HepG2 (cell line): Measurements from ENCODE around the gene GPLD1. TPM values are rescaled to one million over a fixed set of nuclear protein-coding genes. Genes with fewer than 3 reads are reported as not detected.

Experiments
- ATAC-seq: fragments of 200-7000 bp; cut with Tn5 transposase; 3 replicates; pipeline ENCODE4 v1.9.1; 2020; ENCODE audit warnings: mild to moderate bottlenecking, moderate library complexity
- BruUV-seq: library from RNA; stranded (reverse); fragments of 400-500 nt; replicated peaks from 2 replicates; lab custom pipeline; 2021; lab: Mats Ljungman, UMichigan
- CTCF ChIA-PET: fragments of 300-600 bp; formaldehyde crosslinking; extraction: SDS; loops from one replicate; lab custom pipeline; 2021; ENCODE audit warnings: low total read pairs, inconsistent platforms, low intra/inter-chr PET ratio; lab: Yijun Ruan, JAX
- POLR2A ChIA-PET: fragments of 350-600 bp; sonication (Branson Sonifier 250); formaldehyde crosslinking; loops from one replicate; lab custom pipeline; 2020; ENCODE audit warnings: antibody characterized with exemption, inconsistent platforms; lab: Yijun Ruan, JAX
- DNase-seq: peaks from one replicate; pipeline ENCODE4 v3.0.0-alpha.2; 2015; ENCODE audit warnings: low spot score
- FAIRE-seq: peaks from 3 replicates; lab custom pipeline; 2011; peaks lifted over from hg19 to GRCh38; lab: Jason Lieb, UNC
- H2AFZ ChIP-seq: one replicate; pipeline ENCODE4 v1.6.1; 2011; ENCODE audit warnings: low read length, inconsistent platforms
- H3K27ac ChIP-seq: fragments of 300-600 bp; 3 replicates; pipeline ENCODE4 v1.8.0; 2011; ENCODE audit warnings: mixed run types, mild to moderate bottlenecking, mixed read lengths, low read length, inconsistent platforms; ENCODE audit not compliant: insufficient read depth; ENCODE audit errors: extremely low read length
- H3K27me3 ChIP-seq, 2 experiments: fragments of 200-600 bp in 1 of 2; 2 replicates in 1 of 2; 3 replicates in 1 of 2; pipeline versions ENCODE4 v1.6.0 to v1.8.0; 2011; ENCODE audit warnings: low read length in 2 of 2, mild to moderate bottlenecking in 2 of 2, moderate library complexity in 2 of 2, inconsistent platforms in 1 of 2; ENCODE audit not compliant: insufficient read depth in 2 of 2, control insufficient read depth in 1 of 2
- H3K36me3 ChIP-seq, 2 experiments: fragments of 200-600 bp in 1 of 2; replicated peaks in 1 of 2; 2 replicates in 1 of 2; 3 replicates in 1 of 2; pipeline versions ENCODE4 v1.5.1 to v1.8.0; 2011; ENCODE audit warnings: low read length in 2 of 2, inconsistent platforms in 1 of 2; ENCODE audit not compliant: insufficient read depth in 2 of 2, control insufficient read depth in 1 of 2
- H3K4me1 ChIP-seq: 2 replicates; pipeline ENCODE4 v1.5.1; 2012; ENCODE audit warnings: low read length, inconsistent platforms; ENCODE audit not compliant: insufficient read depth
- H3K4me2 ChIP-seq: 2 replicates; pipeline ENCODE4 v1.6.0; 2011; ENCODE audit warnings: low read depth, low read length, inconsistent platforms
- H3K4me3 ChIP-seq, 3 experiments: fragments of 200-600 bp in 1 of 3; sonication (generic), shearing (Covaris generic) in 1 of 3; replicated peaks in 1 of 3; 2 replicates each; pipeline ENCODE4 v1.5.1; 2011 to 2016; ENCODE audit warnings: low read length in 3 of 3, inconsistent platforms in 2 of 3, low read depth in 2 of 3, mild to moderate bottlenecking in 2 of 3, control low read depth in 1 of 3, mixed read lengths in 1 of 3; ENCODE audit not compliant: insufficient read depth in 1 of 3
- H3K79me2 ChIP-seq: one replicate; pipeline ENCODE4 v1.6.1; 2011; ENCODE audit warnings: low read length, inconsistent platforms; ENCODE audit not compliant: insufficient read depth
- H3K9ac ChIP-seq: 2 replicates; pipeline ENCODE4 v1.6.0; 2011; ENCODE audit warnings: mild to moderate bottlenecking, low read depth, low read length, inconsistent platforms; ENCODE audit not compliant: insufficient read depth
- H3K9me3 ChIP-seq: 2 replicates; pipeline ENCODE4 v1.5.1; 2012; ENCODE audit warnings: mild to moderate bottlenecking, low read length
- H4K20me1 ChIP-seq: 2 replicates; pipeline ENCODE4 v1.6.0; 2011; ENCODE audit warnings: inconsistent platforms, mild to moderate bottlenecking, low read length, moderate library complexity; ENCODE audit not compliant: insufficient read depth
- CEBPB ChIP-seq: IDR thresholded peaks from 2 replicates; pipeline ENCODE4 v1.6.1; 2011; ENCODE audit warnings: low read depth, low read length, improper control_type of control experiment, borderline replicate concordance
- CENPT ChIP-seq: sonication (generic); formaldehyde crosslinking; IDR thresholded peaks from 2 replicates; pipeline ENCODE4 v1.8.0; 2022; ENCODE audit warnings: low read depth, mild to moderate bottlenecking, moderate library complexity, missing genetic modification reagents
- MAFF ChIP-seq: IDR thresholded peaks from 2 replicates; pipeline ENCODE4 v1.6.1; 2011; ENCODE audit warnings: low read depth, low read length, improper control_type of control experiment
- MAFK ChIP-seq, 2 experiments: IDR thresholded peaks in 1 of 2; conservative IDR thresholded peaks in 1 of 2; 2 replicates each; pipeline ENCODE4 v1.6.1; 2011; ENCODE audit warnings: improper control_type of control experiment in 2 of 2, low read length in 2 of 2
- NFE2L1 ChIP-seq: sonication (generic); formaldehyde crosslinking; IDR thresholded peaks from 2 replicates; pipeline ENCODE4 v1.4.0; 2020; ENCODE audit warnings: missing genetic modification reagents, mild to moderate bottlenecking, borderline replicate concordance
- REST ChIP-seq, 2 experiments: IDR thresholded peaks; 2 replicates each; pipeline ENCODE4 v1.6.1; 2011 to 2012; ENCODE audit warnings: low read length in 2 of 2, borderline replicate concordance in 1 of 2, low read depth in 1 of 2, mild to moderate bottlenecking in 1 of 2, moderate library complexity in 1 of 2
- SNAPC2 ChIP-seq: sonication (generic); formaldehyde crosslinking; IDR thresholded peaks from 2 replicates; pipeline ENCODE4 v1.8.1; 2022; ENCODE audit warnings: mild to moderate bottlenecking, missing genetic modification reagents
- TERF1 ChIP-seq: sonication (generic); formaldehyde crosslinking; IDR thresholded peaks from 2 replicates; pipeline ENCODE4 v1.8.0; 2022; ENCODE audit warnings: mild to moderate bottlenecking, missing genetic modification reagents, moderate library complexity
- ZNF605 ChIP-seq: sonication (generic); formaldehyde crosslinking; IDR thresholded peaks from 2 replicates; pipeline ENCODE4 v1.8.0; 2022; ENCODE audit warnings: mild to moderate bottlenecking, missing genetic modification reagents
- ZNF644 ChIP-seq: IDR thresholded peaks from 2 replicates; pipeline ENCODE4 v1.6.1; 2016; ENCODE audit warnings: low read depth
- ZNF839 ChIP-seq: sonication (generic); formaldehyde crosslinking; IDR thresholded peaks from 2 replicates; pipeline ENCODE4 v1.4.0; 2020; ENCODE audit warnings: missing genetic modification reagents, mild to moderate bottlenecking, borderline replicate concordance
- WGBS: methylation state at CpG from one replicate; pipeline ENCODE4 v1.1.6; 2017; ENCODE audit warnings: low lambda C conversion rate; 5-methylcytosine and 5-hydroxymethylcytosine counted together
- in situ Hi-C: cut with HindIII; loops from 2 replicates; pipeline ENCODE4 v1.10.0; 2017; ENCODE audit warnings: low pct_unique_long_range_greater_than_20kb; ENCODE audit not compliant: extremely low pct_ligation_motif_present
- intact Hi-C: fragments of 100-400 bp; cut with micrococcal nuclease; formaldehyde crosslinking; loops from one replicate; pipeline ENCODE4 v1.10.0; 2022; ENCODE audit not compliant: unreplicated experiment
- polyA plus RNA-seq, 8 experiments: library from polyadenylated mRNA; depleted of rRNA in 3 of 8; stranded (reverse) in 7 of 8; unstranded in 1 of 8; fragments of >200 nt; fragmentation: Illumina TruSeq in 4 of 8; extraction: Trizol in 4 of 8; gene quantifications; 2 replicates each; pipeline versions ENCODE4 v1.2.1 to v1.2.3, GENCODE V29; 2011 to 2016; ENCODE audit warnings: low read depth in 4 of 8, missing spikeins in 1 of 8, mixed read lengths in 1 of 8; ENCODE audit not compliant: insufficient read depth in 1 of 8
- total RNA-seq, 5 experiments: library from RNA; depleted of rRNA; stranded (reverse); fragments of >200 nt; fragmentation: Illumina TruSeq; extraction: Trizol; gene quantifications; 2 replicates each; pipeline ENCODE4 v1.2.3, GENCODE V29; 2016; ENCODE audit warnings: low read depth in 1 of 5
- TF ChIP-seq, protein P1 (sequence below), 2 experiments: fragments of 450-650 bp in 1 of 2; sonication (generic) in 1 of 2; formaldehyde crosslinking; IDR thresholded peaks; 2 replicates each; pipeline versions ENCODE4 v1.5.0 to v1.8.0; 2020 to 2022; ENCODE audit warnings: mild to moderate bottlenecking in 1 of 2, missing genetic modification reagents in 1 of 2

GPLD1 gene
- total and polyA plus RNA-seq, 2 of the 13 experiments (the other 11 are each of a cell fraction or from before 2014, with no cell fraction given) = 6.2 to 7.6 TPM

DNA sequence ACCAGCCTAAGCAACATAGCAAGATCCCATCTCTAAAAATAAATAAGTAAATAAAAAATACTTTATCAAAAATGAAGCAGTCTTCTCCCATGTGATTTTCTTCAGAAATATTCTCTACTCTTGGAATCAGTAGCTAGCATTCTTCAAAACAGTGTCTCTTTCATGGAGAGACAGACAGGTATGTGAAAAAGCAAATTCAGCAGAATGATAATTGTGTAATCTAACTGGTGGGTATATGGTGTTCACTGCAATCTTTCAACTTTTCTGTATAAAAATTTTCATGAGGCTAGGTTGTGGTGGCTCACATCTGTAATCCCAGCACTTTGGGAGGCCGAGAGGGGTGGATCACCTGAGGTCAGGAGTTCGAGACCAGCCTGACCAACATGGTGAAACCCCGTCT, 78.8 kb downstream of the GPLD1 start:
- ChIA-PET CTCF (no interaction called here), POLR2A (no interaction called here)
- no peak overlapping the region for H3K4me2 ChIP-seq
- 95% methylated on average over 3 of the region's 3 CpGs for WGBS
- DNase-seq (no peak), ATAC-seq (no peak), FAIRE-seq (no peak)
- TF ChIP-seq MAFF (peak; percentile 51), MAFK (conservative IDR thresholded peaks at IDR 0.05 in 1 of 2, IDR thresholded peaks at IDR 0.05 in 1 of 2; ENCODE audit: low read length in 2 of 2) (peak; percentile 57 to 63), CEBPB (0 out of 2 replicates have a peak, but pooled peaks have one; percentile 9), NFE2L1 (no peak), CENPT (CRISPR knock-in tag) (no peak)
- H3K9me3 ChIP-seq = no peaks in the 10 kb centered on the region
- no peak overlapping the region for H2AFZ ChIP-seq
- H3K79me2 ChIP-seq = peaks cover 18% of the 10 kb centered on the region
- no peaks in the 10 kb centered on the region for H4K20me1 ChIP-seq
- no peaks in the 10 kb centered on the region; a peak in 1 of 5 replicates for H3K27me3 ChIP-seq
- no peak overlapping the region for H3K9ac ChIP-seq
- H3K27ac ChIP-seq = no peak overlapping the region
- in situ Hi-C loops (no loop called here), intact Hi-C loops (no loop called here)
- BruUV-seq = no TSS peak
- H3K4me1 ChIP-seq = peaks cover 19% of the 10 kb centered on the region
- no peak overlapping the region for H3K4me3 ChIP-seq
- peaks cover 17 to 51% of the 10 kb centered on the region in 2 experiments for H3K36me3 ChIP-seq

GRCh38 chr6:24408719-24409410, 80.5 kb downstream of the GPLD1 start:
- no peak overlapping the region for H3K4me3 ChIP-seq
- ATAC-seq = no peak
- peaks cover 6% of the 10 kb centered on the region for H4K20me1 ChIP-seq
- BruUV-seq = no TSS peak
- no peaks in the 10 kb centered on the region for H3K9me3 ChIP-seq
- H3K4me1 ChIP-seq = peaks cover 36% of the 10 kb centered on the region
- no peak for DNase-seq
- peaks cover 36% of the 10 kb centered on the region for H3K79me2 ChIP-seq
- no peak overlapping the region for H3K4me2 ChIP-seq
- no peak overlapping the region for H2AFZ ChIP-seq
- H3K27ac ChIP-seq = no peak overlapping the region
- FAIRE-seq = no peak
- H3K36me3 ChIP-seq = peaks cover 17 to 41% of the 10 kb centered on the region in 2 experiments
- CTCF ChIA-PET = no interaction called here
- intact Hi-C loops = no loop called here
- POLR2A ChIA-PET = no interaction called here
- H3K9ac ChIP-seq = no peak overlapping the region
- no peaks in the 10 kb centered on the region; a peak in 2 of 5 replicates for H3K27me3 ChIP-seq
- in situ Hi-C loops = no loop called here
- 94% methylated on average over 2 of the region's 2 CpGs for WGBS
- no peak for TF ChIP-seq ZNF644 (CRISPR knock-in tag)
- TF ChIP-seq REST (IDR thresholded peaks at IDR 0.05; ENCODE audit: borderline replicate concordance in 1 of 2, low read depth in 1 of 2, low read length in 2 of 2) = no peak
- TF ChIP-seq TERF1 (CRISPR knock-in tag) = no peak
- TF ChIP-seq, protein P1, sequence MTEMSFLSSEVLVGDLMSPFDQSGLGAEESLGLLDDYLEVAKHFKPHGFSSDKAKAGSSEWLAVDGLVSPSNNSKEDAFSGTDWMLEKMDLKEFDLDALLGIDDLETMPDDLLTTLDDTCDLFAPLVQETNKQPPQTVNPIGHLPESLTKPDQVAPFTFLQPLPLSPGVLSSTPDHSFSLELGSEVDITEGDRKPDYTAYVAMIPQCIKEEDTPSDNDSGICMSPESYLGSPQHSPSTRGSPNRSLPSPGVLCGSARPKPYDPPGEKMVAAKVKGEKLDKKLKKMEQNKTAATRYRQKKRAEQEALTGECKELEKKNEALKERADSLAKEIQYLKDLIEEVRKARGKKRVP (CRISPR knock-in tag; IDR thresholded peaks at IDR 0.05) = no peak
- no peak for TF ChIP-seq ZNF605 (CRISPR knock-in tag)
- no peak for TF ChIP-seq SNAPC2
- no peak for TF ChIP-seq ZNF839 (CRISPR knock-in tag)
